Measurements from ENCODE around the gene PLAC1. TPM values are rescaled to one million over a fixed set of nuclear protein-coding genes. Genes with fewer than 3 reads are reported as not detected.

The PLAC1 gene
- total RNA-seq, 2 donors from 2014 or later, result not detected

DNA sequence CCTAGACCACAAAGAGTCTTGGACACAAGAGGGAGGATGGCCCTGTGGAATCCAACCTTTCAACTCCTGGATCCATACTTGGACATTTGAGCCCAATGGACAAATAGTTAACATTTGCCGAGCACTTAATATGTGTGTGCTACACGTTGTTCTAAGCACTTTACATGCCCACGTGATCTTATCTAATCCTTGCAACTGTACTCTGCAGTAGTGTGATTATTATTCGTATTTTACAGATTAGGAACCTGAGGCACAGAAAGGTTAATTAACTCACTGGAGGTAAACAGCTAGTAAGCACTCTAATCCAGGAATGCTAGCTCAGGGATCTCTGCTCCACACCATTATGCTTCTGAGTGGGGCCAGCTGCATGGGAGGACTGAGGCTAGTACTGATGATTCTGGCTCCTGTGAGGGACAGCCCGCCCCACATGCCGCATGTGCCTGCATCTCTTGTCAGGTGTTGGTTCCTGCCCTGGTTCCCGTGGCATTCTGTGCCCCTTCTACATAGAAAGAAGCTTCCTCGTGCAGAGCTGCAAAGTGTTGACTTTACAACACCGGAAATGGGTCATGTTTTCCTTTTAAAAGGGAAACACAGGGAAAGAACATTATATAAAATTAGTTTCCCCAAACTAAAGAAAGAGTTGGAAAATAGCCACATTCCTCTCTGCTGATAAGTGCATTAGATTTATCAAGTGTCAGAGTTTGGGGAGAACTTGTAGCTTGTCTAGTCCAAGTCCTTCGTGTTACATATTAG lies 34.8 kb downstream of the PLAC1 start:
- H3K27me3 ChIP-seq, result peaks cover 8% of the 10 kb centered on the region
- no peak overlapping the region for H3K27ac ChIP-seq
- no peak overlapping the region for H3K4me3 ChIP-seq
- TF ChIP-seq, protein P1, sequence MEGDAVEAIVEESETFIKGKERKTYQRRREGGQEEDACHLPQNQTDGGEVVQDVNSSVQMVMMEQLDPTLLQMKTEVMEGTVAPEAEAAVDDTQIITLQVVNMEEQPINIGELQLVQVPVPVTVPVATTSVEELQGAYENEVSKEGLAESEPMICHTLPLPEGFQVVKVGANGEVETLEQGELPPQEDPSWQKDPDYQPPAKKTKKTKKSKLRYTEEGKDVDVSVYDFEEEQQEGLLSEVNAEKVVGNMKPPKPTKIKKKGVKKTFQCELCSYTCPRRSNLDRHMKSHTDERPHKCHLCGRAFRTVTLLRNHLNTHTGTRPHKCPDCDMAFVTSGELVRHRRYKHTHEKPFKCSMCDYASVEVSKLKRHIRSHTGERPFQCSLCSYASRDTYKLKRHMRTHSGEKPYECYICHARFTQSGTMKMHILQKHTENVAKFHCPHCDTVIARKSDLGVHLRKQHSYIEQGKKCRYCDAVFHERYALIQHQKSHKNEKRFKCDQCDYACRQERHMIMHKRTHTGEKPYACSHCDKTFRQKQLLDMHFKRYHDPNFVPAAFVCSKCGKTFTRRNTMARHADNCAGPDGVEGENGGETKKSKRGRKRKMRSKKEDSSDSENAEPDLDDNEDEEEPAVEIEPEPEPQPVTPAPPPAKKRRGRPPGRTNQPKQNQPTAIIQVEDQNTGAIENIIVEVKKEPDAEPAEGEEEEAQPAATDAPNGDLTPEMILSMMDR (IDR thresholded peaks at IDR 0.05), result no peak
- intact Hi-C loops (cut with DNase I), result no loop called here
- no peak overlapping the region for H3K9ac ChIP-seq (ENCODE audit: low read depth in 2 of 2, low read length in 2 of 2)
- no peaks in the 10 kb centered on the region for H3K4me1 ChIP-seq
- DNase-seq, result no peak
- H3K36me3 ChIP-seq, result no peaks in the 10 kb centered on the region
- no peaks in the 10 kb centered on the region for H3K9me3 ChIP-seq

DNA sequence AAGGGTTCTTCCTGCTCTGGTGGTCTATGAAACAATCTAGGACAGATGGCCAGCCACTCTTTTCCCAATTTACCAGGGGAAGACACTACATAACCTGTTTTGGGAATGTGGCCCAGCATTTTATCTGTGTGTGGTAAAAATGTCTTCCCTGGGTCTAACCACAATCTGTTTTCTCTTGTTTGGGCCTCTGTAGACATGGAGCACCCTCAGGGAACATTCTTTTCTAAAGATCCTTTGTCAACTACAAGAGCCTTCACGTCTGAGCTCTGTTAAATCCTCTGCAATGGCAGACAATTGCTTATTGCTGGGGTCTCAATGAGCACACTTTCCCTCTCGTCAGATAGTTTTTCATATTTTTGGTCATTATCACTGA lies 35.5 kb downstream of the PLAC1 start:
- Histone ChIP-seq H3K9ac (ENCODE audit: low read depth in 2 of 2, low read length in 2 of 2) (no peak overlapping the region), H3K4me3 (no peak overlapping the region), H3K27ac (no peak overlapping the region), H3K27me3 (peaks cover 12% of the 10 kb centered on the region), H3K4me1 (no peaks in the 10 kb centered on the region), H3K9me3 (no peaks in the 10 kb centered on the region), H3K36me3 (no peaks in the 10 kb centered on the region)
- intact Hi-C loops (cut with DNase I), result no loop called here
- TF ChIP-seq, protein P1 (IDR thresholded peaks at IDR 0.05), result no peak
- no peak for DNase-seq

DNA sequence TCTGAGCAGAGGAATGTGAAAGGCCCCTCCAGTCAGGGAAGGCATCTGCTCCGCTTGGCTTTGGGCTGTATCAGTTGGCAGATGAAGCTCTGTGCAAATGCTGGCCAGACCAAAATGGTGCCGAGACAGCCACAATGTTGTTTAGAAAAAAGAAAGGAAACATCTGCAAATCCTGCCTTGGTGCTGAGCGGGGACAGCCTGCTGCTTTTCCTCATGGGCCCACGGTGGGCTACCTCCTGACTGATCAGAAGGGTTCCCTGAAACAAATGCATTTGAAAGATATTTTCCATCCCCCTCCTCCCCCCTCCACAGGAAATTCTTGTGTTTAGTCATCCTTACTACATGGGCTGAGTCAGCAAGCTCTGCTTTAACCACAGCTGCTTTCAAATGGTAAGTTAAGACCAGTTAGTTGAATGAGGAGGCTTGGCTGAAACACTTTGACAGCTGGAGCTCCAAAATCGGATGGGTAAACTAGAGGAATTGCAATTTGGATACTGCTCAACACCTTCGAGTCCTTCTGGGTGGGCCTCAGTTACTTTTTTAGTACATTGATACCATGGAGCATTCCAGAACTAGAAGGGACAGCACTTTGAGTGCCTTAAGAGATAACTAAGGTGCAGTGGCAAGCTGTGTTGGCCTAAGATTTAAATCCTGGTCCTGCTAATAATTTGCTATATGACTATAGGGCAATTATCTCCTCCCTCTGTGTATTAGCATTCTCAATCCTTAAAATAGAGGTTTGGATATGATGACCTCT lies 36.0 kb downstream of the PLAC1 start:
- no peaks in the 10 kb centered on the region for H3K36me3 ChIP-seq
- TF ChIP-seq, protein P1 (IDR thresholded peaks at IDR 0.05), result no peak
- H3K9ac ChIP-seq (ENCODE audit: low read depth in 2 of 2, low read length in 2 of 2), result no peak overlapping the region
- DNase-seq, result no peak
- H3K9me3 ChIP-seq, result no peaks in the 10 kb centered on the region
- H3K4me1 ChIP-seq, result no peaks in the 10 kb centered on the region
- H3K4me3 ChIP-seq, result no peak overlapping the region
- intact Hi-C loops (cut with DNase I), result no loop called here
- no peak overlapping the region for H3K27ac ChIP-seq
- H3K27me3 ChIP-seq, result peaks cover 12% of the 10 kb centered on the region

DNA sequence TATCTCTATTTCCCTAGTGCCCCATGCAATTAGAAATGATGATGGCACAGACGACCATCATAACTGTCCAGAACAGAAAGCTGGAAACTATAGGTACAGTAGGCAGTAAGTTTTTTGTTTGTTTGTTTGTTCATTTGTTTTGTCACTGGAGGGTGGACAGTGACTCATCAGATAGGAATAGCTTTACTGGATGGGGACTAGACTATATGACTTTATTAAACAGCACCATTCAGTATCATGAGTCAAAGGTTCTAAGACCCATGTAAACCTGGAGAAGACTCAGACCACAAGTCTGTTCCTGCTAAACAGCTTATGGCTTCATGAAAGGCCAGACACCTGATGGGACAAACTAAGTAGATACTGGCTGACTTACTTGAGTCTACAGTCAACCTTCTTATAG lies 38.4 kb downstream of the PLAC1 start:
- TF ChIP-seq, protein P1 (IDR thresholded peaks at IDR 0.05), result no peak
- no peak overlapping the region for H3K27ac ChIP-seq
- no peak for DNase-seq
- intact Hi-C loops (cut with DNase I), result no loop called here
- H3K4me1 ChIP-seq, result no peaks in the 10 kb centered on the region
- no peaks in the 10 kb centered on the region for H3K9me3 ChIP-seq
- no peak overlapping the region for H3K9ac ChIP-seq (ENCODE audit: low read depth in 2 of 2, low read length in 2 of 2)
- no peaks in the 10 kb centered on the region for H3K36me3 ChIP-seq
- H3K4me3 ChIP-seq, result no peak overlapping the region
- peaks cover 12% of the 10 kb centered on the region for H3K27me3 ChIP-seq

DNA sequence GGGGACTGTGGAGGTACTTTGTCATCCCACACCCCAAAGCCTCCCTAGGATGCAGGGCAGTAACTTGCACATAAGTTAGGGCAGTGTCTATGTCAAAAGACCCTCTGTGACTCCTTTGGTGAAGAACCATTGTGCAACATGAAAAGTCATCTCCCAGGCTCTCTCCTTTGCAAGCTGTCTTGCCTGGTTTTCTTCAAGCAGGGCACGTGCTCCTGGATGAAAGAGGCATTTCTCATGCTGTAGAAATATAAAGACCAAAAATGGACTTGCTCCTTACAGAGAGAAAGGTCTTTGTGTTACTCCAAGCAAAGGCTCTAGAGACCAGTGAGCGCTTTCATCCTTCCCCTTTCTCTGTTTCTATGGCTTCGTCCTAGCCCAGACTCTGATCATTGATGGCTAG lies 44.9 kb downstream of the PLAC1 start:
- DNase-seq, result no peak
- Histone ChIP-seq H3K27me3 (peaks cover 4% of the 10 kb centered on the region), H3K4me3 (no peak overlapping the region), H3K27ac (no peak overlapping the region), H3K36me3 (no peaks in the 10 kb centered on the region), H3K9ac (ENCODE audit: low read depth in 2 of 2, low read length in 2 of 2) (no peak overlapping the region), H3K4me1 (no peaks in the 10 kb centered on the region), H3K9me3 (no peaks in the 10 kb centered on the region)
- TF ChIP-seq, protein P1 (IDR thresholded peaks at IDR 0.05), result no peak
- intact Hi-C loops (cut with DNase I), result no loop called here

Measured in colonic mucosa (tissue), 4 donors.